ENCODE measurements around the gene P2RY2.
A peak's percentile ranks its signal among the peaks of the same experiment; 100 is the strongest.

Gene P2RY2

DNA sequence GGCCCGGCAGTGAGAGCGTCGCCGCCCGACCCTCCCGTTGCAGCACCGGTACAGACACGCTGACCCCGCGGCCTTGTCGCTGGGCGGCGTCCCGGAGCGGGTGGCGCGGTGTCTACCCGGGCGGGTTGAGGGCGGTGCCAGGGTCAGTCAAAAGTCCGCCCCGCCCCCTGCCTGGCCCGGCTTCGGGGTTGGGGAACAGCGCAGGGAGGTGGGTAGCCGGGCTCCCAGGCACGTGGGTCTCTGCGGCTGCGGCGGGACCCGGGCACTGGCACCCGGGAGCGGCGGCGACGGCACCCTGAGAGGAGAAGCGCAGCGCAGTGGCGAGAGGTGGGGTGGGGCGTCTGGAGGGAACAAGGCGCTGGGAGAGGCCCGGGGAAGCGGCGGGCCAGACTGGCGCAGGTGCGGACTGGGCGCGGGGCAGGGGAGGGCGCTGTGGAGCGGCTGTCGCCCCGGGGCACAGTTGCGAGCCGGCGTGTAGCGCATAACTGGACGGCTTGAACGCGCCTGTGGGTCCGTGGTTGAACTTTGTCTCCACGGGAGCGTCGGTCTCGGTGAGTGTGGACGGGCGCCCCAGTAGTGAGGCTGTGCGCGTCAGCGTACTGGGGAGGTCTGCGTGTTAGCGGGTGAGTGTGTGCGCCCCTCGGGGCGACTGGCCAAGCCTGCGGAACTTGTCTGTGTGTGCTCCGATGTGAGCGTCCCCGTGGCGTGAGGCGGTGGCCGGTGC lies at the start of gene P2RY2:
P2RY2 (plus strand) TSS at position 176 of the 724 bp plus-strand sequence. CDS start 15,879 bp downstream, outside the sequence.
- H3K27ac Mint-ChIP-seq, result no peak within 1 kb of the TSS
- peak; percentile 56 for DNase-seq (ENCODE audit: low spot score)

GRCh38 chr11:73168925-73169579 lies 49.0 kb upstream of the P2RY2 start:
- Mint-ChIP-seq H3K4me1 (ENCODE audit: low read depth) (no peaks in the 10 kb centered on the region), H3K27ac (no peak overlapping the region), H3K4me3 (no peak overlapping the region), H3K9me3 (no peaks in the 10 kb centered on the region), H3K27me3 (ENCODE audit: low read depth) (peaks cover 18% of the 10 kb centered on the region), H3K36me3 (ENCODE audit: low read depth) (no peaks in the 10 kb centered on the region)
- no peak for DNase-seq (ENCODE audit: low spot score)

More for the DNA sequence above, at the start of gene P2RY2:
- Mint-ChIP-seq H3K27me3 (ENCODE audit: low read depth) (peaks cover 42% of the 10 kb centered on the region), H3K4me1 (ENCODE audit: low read depth) (no peaks in the 10 kb centered on the region), H3K9me3 (no peaks in the 10 kb centered on the region), H3K4me3 (peak within 1 kb of the TSS; percentile 64), H3K36me3 (ENCODE audit: low read depth) (no peaks in the 10 kb centered on the region)

- H3K36me3 Mint-ChIP-seq (ENCODE audit: low read depth), result no peaks in the 10 kb centered on the region
- DNase-seq (ENCODE audit: low spot score), result no peak
- H3K4me1 Mint-ChIP-seq (ENCODE audit: low read depth), result no peaks in the 10 kb centered on the region
- no peak overlapping the region for H3K4me3 Mint-ChIP-seq
- H3K27ac Mint-ChIP-seq, result no peak overlapping the region
- H3K27me3 Mint-ChIP-seq (ENCODE audit: low read depth), result peaks cover 12% of the 10 kb centered on the region
- no peaks in the 10 kb centered on the region for H3K9me3 Mint-ChIP-seq
These were observed 47.9 kb upstream of the P2RY2 start for GRCh38 chr11:73170140-73170539.

GRCh38 chr11:73171436-73172161 lies 46.5 kb upstream of the P2RY2 start:
- Mint-ChIP-seq H3K27me3 (ENCODE audit: low read depth) (peaks cover 10% of the 10 kb centered on the region), H3K4me3 (no peak overlapping the region), H3K27ac (no peak overlapping the region), H3K36me3 (ENCODE audit: low read depth) (no peaks in the 10 kb centered on the region), H3K4me1 (ENCODE audit: low read depth) (peaks cover 4% of the 10 kb centered on the region), H3K9me3 (no peaks in the 10 kb centered on the region)
- no peak for DNase-seq (ENCODE audit: low spot score)

DNA sequence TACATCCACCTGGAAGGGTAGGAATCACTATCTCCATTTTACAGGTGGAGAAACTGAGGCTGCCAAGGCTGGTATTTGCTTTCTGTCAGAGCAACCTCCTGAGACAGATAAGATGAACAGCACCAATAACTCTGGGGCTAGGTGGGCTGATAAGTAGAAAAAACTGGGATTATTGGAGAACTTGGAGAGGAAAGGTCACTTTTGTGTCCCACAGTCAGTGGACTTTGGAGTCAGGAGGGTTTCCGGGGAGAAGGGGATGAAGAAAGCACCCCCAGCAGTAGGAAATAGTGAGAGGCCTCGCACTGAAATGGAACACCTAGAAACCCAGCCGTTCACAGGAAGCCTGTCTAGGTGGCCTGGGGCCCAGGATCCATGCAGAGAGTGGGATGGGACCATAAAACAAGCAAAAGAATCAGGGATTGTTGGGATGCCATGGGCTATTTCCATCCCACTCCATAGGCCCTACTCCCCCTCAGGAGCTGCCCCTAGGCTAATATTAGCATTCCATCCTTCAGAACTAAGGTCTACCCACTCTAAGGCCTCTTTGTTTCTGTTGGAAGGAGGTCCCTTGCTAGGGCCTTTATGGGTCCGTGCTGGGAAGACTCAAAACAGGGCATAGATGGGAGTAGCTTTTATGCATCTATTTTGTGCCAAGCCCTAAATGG lies 45.0 kb upstream of the P2RY2 start:
- Mint-ChIP-seq H3K27me3 (ENCODE audit: low read depth) (peaks cover 4% of the 10 kb centered on the region), H3K27ac (no peak overlapping the region), H3K4me3 (no peak overlapping the region), H3K4me1 (ENCODE audit: low read depth) (peaks cover 10% of the 10 kb centered on the region), H3K36me3 (ENCODE audit: low read depth) (no peaks in the 10 kb centered on the region), H3K9me3 (no peaks in the 10 kb centered on the region)
- no peak for DNase-seq (ENCODE audit: low spot score)

DNA sequence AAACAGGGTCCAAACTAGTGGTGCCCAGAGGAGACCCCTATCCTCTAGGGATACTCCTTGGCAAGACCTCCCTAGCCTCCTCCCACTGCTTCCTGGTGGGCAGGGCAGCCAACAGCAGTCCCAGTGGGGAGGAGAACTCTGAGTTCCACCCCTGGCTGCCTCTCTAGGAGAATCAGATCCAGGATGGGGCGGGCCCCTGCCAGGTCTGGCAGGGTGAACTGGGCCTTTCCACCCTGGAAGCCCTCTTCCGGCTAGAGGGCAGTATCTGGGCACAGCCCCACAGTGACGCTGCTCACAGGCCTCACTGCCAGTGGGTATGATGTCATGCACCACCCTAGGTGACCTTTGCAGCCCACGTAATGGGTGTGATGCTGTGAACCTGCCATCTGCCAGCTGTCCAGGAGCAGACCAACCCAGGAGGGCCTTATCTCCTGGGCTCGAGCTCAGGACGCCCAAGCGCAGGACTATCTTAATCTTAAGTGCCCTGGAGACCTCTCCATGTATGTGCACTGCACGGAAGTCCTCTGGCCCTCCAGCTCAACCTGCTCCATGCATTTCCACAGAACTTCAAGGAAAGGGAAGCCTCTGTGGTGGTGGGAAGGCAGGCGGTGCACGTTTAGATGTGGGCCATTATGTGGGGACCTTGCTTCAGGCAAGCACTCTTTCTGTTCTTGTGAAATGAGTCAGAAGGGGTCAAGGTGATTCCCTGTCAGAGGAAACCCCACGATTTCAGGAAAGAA lies 44.2 kb upstream of the P2RY2 start:
- Mint-ChIP-seq H3K9me3 (no peaks in the 10 kb centered on the region), H3K4me3 (no peak overlapping the region), H3K27me3 (ENCODE audit: low read depth) (peaks cover 3% of the 10 kb centered on the region), H3K36me3 (ENCODE audit: low read depth) (no peaks in the 10 kb centered on the region), H3K27ac (no peak overlapping the region), H3K4me1 (ENCODE audit: low read depth) (peaks cover 10% of the 10 kb centered on the region)
- no peak for DNase-seq (ENCODE audit: low spot score)

DNA sequence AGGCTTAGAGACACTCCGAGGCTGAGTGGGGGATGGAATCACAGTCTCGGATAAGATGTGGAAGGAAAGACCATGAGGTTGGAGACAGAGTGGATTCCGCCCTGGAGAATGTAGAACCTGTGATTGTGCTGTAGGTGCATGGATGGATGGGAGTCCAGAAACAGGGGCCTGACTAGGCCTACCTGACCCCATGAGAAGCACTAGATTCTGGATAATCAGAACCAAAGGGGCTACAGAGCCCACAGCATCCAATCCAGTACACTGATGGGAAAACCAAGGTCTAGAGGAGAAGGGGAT lies 43.6 kb upstream of the P2RY2 start:
- no peak overlapping the region for H3K27ac Mint-ChIP-seq
- peaks cover 6% of the 10 kb centered on the region for H3K27me3 Mint-ChIP-seq (ENCODE audit: low read depth)
- peaks cover 10% of the 10 kb centered on the region for H3K4me1 Mint-ChIP-seq (ENCODE audit: low read depth)
- no peaks in the 10 kb centered on the region for H3K36me3 Mint-ChIP-seq (ENCODE audit: low read depth)
- no peak overlapping the region for H3K4me3 Mint-ChIP-seq
- H3K9me3 Mint-ChIP-seq, result no peaks in the 10 kb centered on the region
- no peak for DNase-seq (ENCODE audit: low spot score)

- H3K27ac Mint-ChIP-seq, result no peak overlapping the region
- H3K4me1 Mint-ChIP-seq (ENCODE audit: low read depth), result peaks cover 10% of the 10 kb centered on the region
- DNase-seq (ENCODE audit: low spot score), result no peak
These were observed 42.4 kb upstream of the P2RY2 start for GRCh38 chr11:73175551-73176144.

GRCh38 chr11:73176145-73176873 lies 41.8 kb upstream of the P2RY2 start:
- no peaks in the 10 kb centered on the region for H3K9me3 Mint-ChIP-seq
- peaks cover 10% of the 10 kb centered on the region for H3K4me1 Mint-ChIP-seq (ENCODE audit: low read depth)
- no peak for DNase-seq (ENCODE audit: low spot score)
- H3K36me3 Mint-ChIP-seq (ENCODE audit: low read depth), result no peaks in the 10 kb centered on the region
- H3K27ac Mint-ChIP-seq, result peak overlapping the region; percentile 18
- H3K27me3 Mint-ChIP-seq (ENCODE audit: low read depth), result peaks cover 19% of the 10 kb centered on the region
- H3K4me3 Mint-ChIP-seq, result no peak overlapping the region

More at GRCh38 chr11:73175551-73176144, 42.4 kb upstream of the P2RY2 start:
- no peaks in the 10 kb centered on the region for H3K36me3 Mint-ChIP-seq (ENCODE audit: low read depth)
- H3K27me3 Mint-ChIP-seq (ENCODE audit: low read depth), result peaks cover 15% of the 10 kb centered on the region
- H3K4me3 Mint-ChIP-seq, result no peak overlapping the region
- no peaks in the 10 kb centered on the region for H3K9me3 Mint-ChIP-seq

GRCh38 chr11:73176874-73177155 lies 41.3 kb upstream of the P2RY2 start:
- Mint-ChIP-seq H3K9me3 (no peaks in the 10 kb centered on the region), H3K4me3 (no peak overlapping the region), H3K27me3 (ENCODE audit: low read depth) (peaks cover 24% of the 10 kb centered on the region), H3K4me1 (ENCODE audit: low read depth) (peaks cover 10% of the 10 kb centered on the region), H3K36me3 (ENCODE audit: low read depth) (no peaks in the 10 kb centered on the region), H3K27ac (peak overlapping the region; percentile 18)
- DNase-seq (ENCODE audit: low spot score), result no peak

GRCh38 chr11:73177380-73177777 lies 40.7 kb upstream of the P2RY2 start:
- no peak for DNase-seq (ENCODE audit: low spot score)
- peaks cover 10% of the 10 kb centered on the region for H3K4me1 Mint-ChIP-seq (ENCODE audit: low read depth)
- no peaks in the 10 kb centered on the region for H3K36me3 Mint-ChIP-seq (ENCODE audit: low read depth)
- H3K27ac Mint-ChIP-seq, result no peak overlapping the region
- no peaks in the 10 kb centered on the region for H3K9me3 Mint-ChIP-seq
- no peak overlapping the region for H3K4me3 Mint-ChIP-seq
- H3K27me3 Mint-ChIP-seq (ENCODE audit: low read depth), result peaks cover 27% of the 10 kb centered on the region

DNA sequence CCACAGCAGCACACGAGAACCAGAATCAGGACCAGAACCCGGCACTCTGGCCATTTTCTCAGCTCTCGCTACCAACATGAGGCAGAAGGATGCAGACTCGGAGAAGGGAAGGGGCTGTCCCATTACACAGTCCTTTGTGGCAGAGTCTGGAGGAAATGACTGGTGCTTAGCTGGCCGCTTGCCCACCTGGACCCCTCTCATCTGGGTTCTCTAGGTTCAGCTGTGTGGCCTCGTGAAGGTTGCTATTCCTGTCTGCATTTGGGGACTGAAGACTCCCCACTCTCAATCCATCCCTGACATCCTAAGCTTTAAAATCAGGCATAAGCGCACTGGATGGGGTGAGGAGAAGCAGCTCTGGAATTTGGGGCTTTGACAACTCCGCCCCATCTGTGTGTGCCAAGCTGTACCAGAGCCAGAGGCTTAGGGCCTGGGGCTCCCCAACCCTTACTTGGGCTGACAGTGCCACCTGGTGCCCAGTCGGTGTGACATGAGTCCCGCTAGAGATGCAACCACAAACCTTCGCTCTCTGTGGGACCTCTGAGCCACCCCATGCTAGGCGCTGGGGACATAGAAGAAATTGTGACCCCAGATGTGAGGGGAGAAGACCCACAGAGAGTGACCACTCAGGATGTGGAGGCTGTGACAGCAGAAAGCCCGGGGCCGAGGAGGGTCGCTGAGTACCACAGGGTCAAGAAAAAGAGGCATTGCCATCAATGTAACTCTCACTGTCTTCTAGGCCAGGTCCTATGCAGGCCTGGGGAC lies 40.1 kb upstream of the P2RY2 start:
- Mint-ChIP-seq H3K9me3 (no peaks in the 10 kb centered on the region), H3K36me3 (ENCODE audit: low read depth) (no peaks in the 10 kb centered on the region), H3K27me3 (ENCODE audit: low read depth) (peaks cover 28% of the 10 kb centered on the region), H3K4me3 (no peak overlapping the region), H3K4me1 (ENCODE audit: low read depth) (peaks cover 10% of the 10 kb centered on the region), H3K27ac (no peak overlapping the region)
- DNase-seq (ENCODE audit: low spot score), result peak; percentile 60

All from T-helper 2 cell treated with Interferon-gamma antibody and Interleukin-4, amounts not matched to agents 5 μg/mL and 100 μg/mL, for 36 hours (primary cell).